Tibial artery (tissue), 4 donors: Measurements from ENCODE around the gene PCBP3.
"Not testable (repeated sequence)": the region's sequence is repeated elsewhere in the genome, so short reads cannot be mapped to it uniquely, and the experiment has no call there.

Experiments used
- DNase-seq, 2 donors: peaks; one replicate each; pipeline ENCODE4 v3.0.0-alpha.2; 2019
- H3K27ac ChIP-seq, 2 donors: fragments of 200-600 bp; sonication (generic) in 1 of 2; 1 replicate in 1 of 2; 2 replicates in 1 of 2; pipeline ENCODE4 v1.5.1; 2018 to 2019; ENCODE audit warnings: mild to moderate bottlenecking in 1 of 2
- H3K27me3 ChIP-seq, 2 donors: fragments of 200-600 bp; sonication (generic) in 1 of 2; one replicate each; pipeline versions ENCODE4 v1.5.1 to v1.6.0; 2016 to 2019
- H3K36me3 ChIP-seq, 3 donors: fragments of 200-600 bp; sonication (generic) in 2 of 3; one replicate each; pipeline ENCODE4 v1.5.1; 2016 to 2019; ENCODE audit warnings: mild to moderate bottlenecking in 2 of 3
- H3K4me1 ChIP-seq, 4 donors: fragments of 200-600 bp; sonication (generic) in 2 of 4; 1 replicate in 3 of 4; 2 replicates in 1 of 4; pipeline ENCODE4 v1.5.1; 2016 to 2019
- H3K4me3 ChIP-seq, 2 donors: fragments of 200-600 bp; sonication (generic) in 1 of 2; 1 replicate in 1 of 2; 2 replicates in 1 of 2; pipeline ENCODE4 v1.5.1; 2018 to 2019; ENCODE audit warnings: mild to moderate bottlenecking in 2 of 2
- H3K9me3 ChIP-seq, 3 donors: fragments of 200-600 bp; sonication (generic) in 1 of 3; one replicate each; pipeline ENCODE4 v1.5.1; 2016 to 2019
- intact Hi-C: fragments of 100-400 bp; cut with DNase I; formaldehyde crosslinking; loops from one replicate; pipeline ENCODE4 v1.15.0; 2023; ENCODE audit warnings: low total_unique reads
- TF ChIP-seq, protein P1 (sequence below), 2 experiments: fragments of 200-600 bp in 1 of 2; fragments of 450-650 bp in 1 of 2; IDR thresholded peaks; one replicate each; pipeline ENCODE4 v1.5.1; 2017 to 2019; ENCODE audit warnings: antibody characterized with exemption in 2 of 2, mild to moderate bottlenecking in 1 of 2, moderate library complexity in 1 of 2

PCBP3 gene

DNA sequence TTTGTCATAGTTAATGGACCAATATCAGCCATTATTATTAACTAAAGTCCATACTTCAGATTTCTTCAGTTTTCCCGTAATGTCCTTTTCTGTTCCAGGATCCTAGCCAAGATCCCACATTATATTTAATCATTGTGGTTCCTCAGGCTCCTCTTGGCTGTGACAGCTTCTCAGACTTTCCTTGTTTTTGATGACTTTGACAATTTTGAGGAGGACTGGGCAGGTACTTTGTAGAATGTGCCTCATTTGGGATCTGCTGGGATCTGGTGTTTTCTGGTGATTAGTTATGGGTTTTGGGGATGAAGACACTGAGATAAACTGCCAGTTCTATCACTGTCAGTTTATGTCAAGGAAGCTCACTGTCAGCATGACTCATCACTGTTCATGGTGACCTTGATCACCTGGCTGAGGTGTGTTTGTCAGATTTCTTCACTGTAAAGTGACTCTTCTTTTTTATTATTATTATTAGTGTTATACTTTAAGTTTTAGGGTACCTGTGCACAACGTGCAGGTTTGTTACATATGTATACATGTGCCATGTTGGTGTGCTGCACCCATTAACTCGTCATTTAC, 66.3 kb downstream of the PCBP3 start:
- Histone ChIP-seq H3K4me1 (no peaks in the 10 kb centered on the region), H3K4me3 (no peak overlapping the region), H3K27me3 (peaks cover 0 to 7% of the 10 kb centered on the region in 2 donors), H3K27ac (no peak overlapping the region), H3K36me3 (no peaks in the 10 kb centered on the region), H3K9me3 (peaks cover 0 to 9% (median 0%) of the 10 kb centered on the region in 3 donors)
- TF ChIP-seq, protein P1, sequence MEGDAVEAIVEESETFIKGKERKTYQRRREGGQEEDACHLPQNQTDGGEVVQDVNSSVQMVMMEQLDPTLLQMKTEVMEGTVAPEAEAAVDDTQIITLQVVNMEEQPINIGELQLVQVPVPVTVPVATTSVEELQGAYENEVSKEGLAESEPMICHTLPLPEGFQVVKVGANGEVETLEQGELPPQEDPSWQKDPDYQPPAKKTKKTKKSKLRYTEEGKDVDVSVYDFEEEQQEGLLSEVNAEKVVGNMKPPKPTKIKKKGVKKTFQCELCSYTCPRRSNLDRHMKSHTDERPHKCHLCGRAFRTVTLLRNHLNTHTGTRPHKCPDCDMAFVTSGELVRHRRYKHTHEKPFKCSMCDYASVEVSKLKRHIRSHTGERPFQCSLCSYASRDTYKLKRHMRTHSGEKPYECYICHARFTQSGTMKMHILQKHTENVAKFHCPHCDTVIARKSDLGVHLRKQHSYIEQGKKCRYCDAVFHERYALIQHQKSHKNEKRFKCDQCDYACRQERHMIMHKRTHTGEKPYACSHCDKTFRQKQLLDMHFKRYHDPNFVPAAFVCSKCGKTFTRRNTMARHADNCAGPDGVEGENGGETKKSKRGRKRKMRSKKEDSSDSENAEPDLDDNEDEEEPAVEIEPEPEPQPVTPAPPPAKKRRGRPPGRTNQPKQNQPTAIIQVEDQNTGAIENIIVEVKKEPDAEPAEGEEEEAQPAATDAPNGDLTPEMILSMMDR (IDR thresholded peaks at IDR 0.05): no peak
- no peak for DNase-seq
- intact Hi-C loops: no loop called here

DNA sequence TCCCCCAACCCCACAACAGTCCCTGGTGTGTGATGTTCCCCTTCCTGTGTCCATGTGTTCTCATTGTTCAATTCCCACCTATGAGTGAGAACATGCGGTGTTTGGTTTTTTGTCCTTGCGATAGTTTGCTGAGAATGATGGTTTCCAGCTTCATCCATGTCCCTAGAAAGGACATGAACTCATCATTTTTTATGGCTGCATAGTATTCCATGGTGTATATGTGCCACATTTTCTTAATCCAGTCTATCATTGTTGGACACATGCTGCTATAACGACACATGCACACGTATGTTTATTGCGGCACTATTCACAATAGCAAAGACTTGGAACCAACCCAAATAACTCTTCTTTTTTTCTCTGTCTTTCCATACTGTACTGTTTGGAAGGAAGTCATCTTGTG, 66.8 kb downstream of the PCBP3 start:
- DNase-seq, H3K27ac ChIP-seq, H3K27me3 ChIP-seq, intact Hi-C loops, H3K9me3 ChIP-seq, H3K36me3 ChIP-seq, H3K4me3 ChIP-seq, H3K4me1 ChIP-seq: not testable (repeated sequence)

DNA sequence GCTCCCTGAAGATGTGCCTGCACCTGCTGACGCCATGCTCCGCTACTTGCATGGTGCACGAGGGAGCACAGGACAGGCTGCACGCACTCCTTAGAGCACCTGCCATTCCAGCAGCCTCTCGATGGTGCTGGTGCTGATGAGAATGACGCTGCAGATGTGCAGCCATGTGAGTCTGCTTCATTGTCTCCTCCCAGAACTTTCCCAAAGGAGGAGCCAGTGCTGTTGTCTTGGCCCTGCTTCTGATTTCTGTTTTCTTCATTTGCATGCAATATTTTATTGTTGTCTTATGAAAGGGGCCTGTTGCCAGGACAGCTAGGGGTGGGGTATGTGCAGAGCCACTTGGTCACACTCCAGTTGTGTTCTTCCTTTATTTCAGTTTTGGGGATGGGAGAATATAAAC, 70.1 kb downstream of the PCBP3 start:
- Histone ChIP-seq H3K27ac (no peak overlapping the region), H3K9me3 (peaks cover 0 to 9% (median 0%) of the 10 kb centered on the region in 3 donors), H3K4me1 (no peaks in the 10 kb centered on the region), H3K27me3 (no peaks in the 10 kb centered on the region), H3K4me3 (no peak overlapping the region), H3K36me3 (no peaks in the 10 kb centered on the region)
- DNase-seq: no peak
- TF ChIP-seq, protein P1 (IDR thresholded peaks at IDR 0.05): no peak
- intact Hi-C loops: no loop called here

DNA sequence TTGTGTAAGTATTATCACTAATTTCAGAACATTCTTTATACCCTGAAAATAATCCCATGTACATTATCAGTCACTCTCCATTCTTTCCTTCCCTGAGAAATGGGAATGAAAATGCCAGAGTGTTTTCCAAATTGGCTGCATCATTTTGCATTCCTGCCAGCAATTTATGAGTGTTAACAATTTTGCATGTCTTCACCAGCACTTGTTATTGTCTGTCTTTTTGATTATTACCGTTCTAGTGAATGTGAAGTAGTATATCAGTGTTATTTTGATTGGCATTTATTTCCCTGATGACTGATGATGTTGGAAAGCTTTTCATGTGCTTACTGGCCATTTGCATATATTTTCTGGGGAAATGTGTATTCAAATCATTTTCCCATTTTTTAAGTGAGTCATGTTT, 71.9 kb downstream of the PCBP3 start:
- Histone ChIP-seq H3K4me1 (no peaks in the 10 kb centered on the region), H3K36me3 (no peaks in the 10 kb centered on the region), H3K27ac (no peak overlapping the region), H3K4me3 (no peak overlapping the region), H3K27me3 (peaks cover 0 to 3% of the 10 kb centered on the region in 2 donors), H3K9me3 (peaks cover 0 to 8% (median 0%) of the 10 kb centered on the region in 3 donors)
- no peak for DNase-seq
- intact Hi-C loops: no loop called here
- TF ChIP-seq, protein P1 (IDR thresholded peaks at IDR 0.05): no peak

DNA sequence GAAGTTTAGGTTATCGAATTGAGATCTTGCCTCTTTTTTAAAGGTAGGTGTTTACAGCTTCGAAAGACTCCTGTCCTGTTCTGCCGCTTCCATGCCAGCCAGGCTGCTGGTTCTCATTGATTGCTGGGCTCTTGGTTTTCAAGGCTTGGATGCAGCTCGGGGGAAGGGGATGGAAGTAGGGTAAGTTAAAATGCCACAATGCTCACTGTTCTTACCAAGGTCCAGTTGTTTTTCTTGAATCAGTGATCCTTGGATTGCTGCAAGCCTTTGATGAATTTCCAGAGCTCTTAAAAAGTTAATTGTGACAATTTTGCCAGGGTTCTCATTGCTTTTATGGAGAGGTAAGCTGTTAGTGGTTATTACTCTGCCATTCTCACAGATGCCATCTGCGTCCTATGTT, 74.9 kb downstream of the PCBP3 start:
- Histone ChIP-seq H3K4me1 (no peaks in the 10 kb centered on the region), H3K9me3 (no peaks in the 10 kb centered on the region), H3K36me3 (no peaks in the 10 kb centered on the region), H3K4me3 (no peak overlapping the region), H3K27me3 (peaks cover 0 to 6% of the 10 kb centered on the region in 2 donors), H3K27ac (no peak overlapping the region)
- TF ChIP-seq, protein P1 (IDR thresholded peaks at IDR 0.05): no peak
- intact Hi-C loops: no loop called here
- no peak for DNase-seq

DNA sequence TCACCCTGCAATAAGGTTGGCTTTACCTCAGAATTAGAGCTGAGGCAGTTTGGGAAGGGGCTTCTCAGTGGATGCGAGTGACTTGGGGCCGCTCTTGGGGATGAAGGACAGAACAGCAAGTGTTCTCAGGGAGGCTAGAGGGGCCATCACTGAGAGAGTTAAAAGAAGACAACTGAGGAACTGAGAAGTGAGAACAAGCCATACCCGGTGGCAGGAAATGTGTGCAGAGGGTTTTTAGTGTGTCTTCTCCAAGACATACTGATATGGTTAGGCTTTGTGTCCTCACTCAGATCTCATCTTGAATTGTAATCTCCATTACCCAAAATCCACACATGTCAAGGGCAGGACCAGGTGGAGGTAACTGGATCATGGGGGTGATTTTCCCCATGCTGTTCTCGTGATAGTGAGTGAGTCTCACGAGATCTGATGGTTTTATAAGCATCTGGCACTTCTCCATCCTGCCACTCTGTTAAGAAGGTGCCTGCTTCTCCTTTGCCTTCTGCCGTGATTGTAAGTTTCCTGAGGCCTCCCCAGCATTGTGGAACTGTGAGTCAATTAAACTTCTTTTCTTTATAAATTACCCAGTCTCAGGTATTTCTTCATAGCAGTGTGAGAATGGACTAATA, 75.8 kb downstream of the PCBP3 start:
- Histone ChIP-seq H3K9me3 (no peaks in the 10 kb centered on the region), H3K36me3 (no peaks in the 10 kb centered on the region), H3K4me3 (no peak overlapping the region), H3K27me3 (peaks cover 0 to 6% of the 10 kb centered on the region in 2 donors), H3K27ac (no peak overlapping the region), H3K4me1 (no peaks in the 10 kb centered on the region)
- no peak for DNase-seq
- intact Hi-C loops: no loop called here
- TF ChIP-seq, protein P1 (IDR thresholded peaks at IDR 0.05): no peak

DNA sequence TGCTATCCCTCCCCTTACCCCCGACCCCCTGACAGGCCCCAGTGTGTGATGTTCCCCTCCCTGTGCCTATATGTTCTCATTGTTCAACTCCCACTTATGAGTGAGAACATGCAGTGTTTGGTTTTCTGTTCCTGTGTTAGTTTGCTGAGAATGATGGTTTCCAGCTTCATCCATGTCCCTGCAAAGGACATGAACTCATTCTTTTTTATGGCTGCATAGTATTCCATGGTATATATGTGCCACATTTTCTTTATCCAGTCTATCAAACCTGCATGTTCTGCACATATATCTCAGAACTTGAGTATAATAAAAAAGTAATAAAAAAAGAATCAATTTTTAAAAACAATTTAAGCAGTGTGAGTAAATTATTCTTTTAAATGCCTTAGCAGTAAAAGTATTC, 76.7 kb downstream of the PCBP3 start:
- DNase-seq, H3K27me3 ChIP-seq, H3K27ac ChIP-seq, H3K36me3 ChIP-seq, H3K4me1 ChIP-seq, H3K9me3 ChIP-seq, H3K4me3 ChIP-seq, intact Hi-C loops: not testable (repeated sequence)
